BJ (cell line): ENCODE measurements around the gene E2F8. TPM values are rescaled to one million over a fixed set of nuclear protein-coding genes. Genes with fewer than 3 reads are reported as not detected.
A peak's percentile ranks its signal among the peaks of the same experiment; 100 is the strongest.
"Not testable (repeated sequence)": the region's sequence is repeated elsewhere in the genome, so short reads cannot be mapped to it uniquely, and the experiment has no call there.

Experiments used
- CTCF ChIA-PET: fragments of 350-600 bp; formaldehyde crosslinking; extraction: SDS; loops from one replicate; lab custom pipeline; 2021; ENCODE audit warnings: antibody characterized with exemption, inconsistent platforms; lab: Yijun Ruan, JAX
- POLR2A ChIA-PET: fragments of 300-600 bp; sonication (Branson Sonifier 250); formaldehyde crosslinking; extraction: SDS; loops from one replicate; lab custom pipeline; 2021; ENCODE audit warnings: antibody characterized with exemption; lab: Charles Lee
- DNase-seq: peaks from one replicate; pipeline ENCODE4 v3.0.0-alpha.2; 2011; ENCODE audit warnings: low read depth
- H3K27me3 ChIP-seq: 2 replicates; pipeline ENCODE4 v1.6.0; 2011; ENCODE audit warnings: low read length; ENCODE audit not compliant: control insufficient read depth, insufficient read depth
- H3K36me3 ChIP-seq: 2 replicates; pipeline ENCODE4 v1.5.1; 2011; ENCODE audit warnings: low read length; ENCODE audit not compliant: control insufficient read depth, insufficient read depth
- H3K4me3 ChIP-seq: 2 replicates; pipeline ENCODE4 v1.5.1; 2011; ENCODE audit warnings: low read depth, mild to moderate bottlenecking, control low read depth, low read length
- CTCF ChIP-seq: IDR thresholded peaks from 2 replicates; pipeline ENCODE4 v1.5.1; 2011; ENCODE audit warnings: low read depth, mild to moderate bottlenecking, control low read depth, inconsistent platforms, low read length, moderate library complexity; ENCODE audit not compliant: insufficient read depth
- polyA plus RNA-seq: library from polyadenylated mRNA; depleted of rRNA; stranded (reverse); fragments of >200 nt; gene quantifications from 2 replicates; pipeline ENCODE4 v1.2.3, GENCODE V29; 2011

E2F8 gene
- polyA plus RNA-seq, 1 experiment = 2.0 TPM

GRCh38 chr11:19263333-19263732 is 22.6 kb upstream of the E2F8 start:
- Histone ChIP-seq H3K27me3 (peaks cover 9% of the 10 kb centered on the region), H3K36me3 (no peaks in the 10 kb centered on the region), H3K4me3 (no peak overlapping the region)
- ChIA-PET POLR2A (no interaction called here), CTCF (no interaction called here)
- no peak for TF ChIP-seq CTCF
- DNase-seq = no peak

- ChIA-PET POLR2A (no interaction called here), CTCF (interaction anchor here (0.6 to 2.6 kb wide), 34 partner anchors 9 to 503 kb away, joined by 3 to 25 read pairs (median 4); no protein-coding TSS in a partner anchor)
- peaks cover 8% of the 10 kb centered on the region for H3K27me3 ChIP-seq
- TF ChIP-seq CTCF = peak; percentile 96
- no peak overlapping the region for H3K4me3 ChIP-seq
- DNase-seq = peak; percentile 2
- H3K36me3 ChIP-seq = no peaks in the 10 kb centered on the region
These were observed 19.0 kb upstream of the E2F8 start for GRCh38 chr11:19259487-19260345.

GRCh38 chr11:19258641-19259230 is 18.0 kb upstream of the E2F8 start:
- ChIA-PET CTCF (interaction anchor here (0.6 to 2.6 kb wide), 15 partner anchors 12 to 305 kb away, joined by 3 to 25 read pairs (median 6); no protein-coding TSS in a partner anchor), POLR2A (no interaction called here)
- Histone ChIP-seq H3K4me3 (no peak overlapping the region), H3K27me3 (peaks cover 7% of the 10 kb centered on the region), H3K36me3 (no peaks in the 10 kb centered on the region)
- no peak for TF ChIP-seq CTCF
- no peak for DNase-seq

- H3K4me3 ChIP-seq, H3K36me3 ChIP-seq, DNase-seq, H3K27me3 ChIP-seq, POLR2A ChIA-PET: not testable (repeated sequence)
- CTCF ChIA-PET = interaction anchor here (1.2 kb wide), 1 partner anchor 10 kb away, joined by 3 read pairs; no protein-coding TSS in a partner anchor
These were observed 13.7 kb upstream of the E2F8 start for GRCh38 chr11:19254441-19254840.

GRCh38 chr11:19253817-19254216 is 13.1 kb upstream of the E2F8 start:
- TF ChIP-seq CTCF = no peak
- Histone ChIP-seq H3K36me3 (no peaks in the 10 kb centered on the region), H3K27me3 (peaks cover 7% of the 10 kb centered on the region; the same call in 1 of the 2 replicates), H3K4me3 (no peak overlapping the region)
- DNase-seq = no peak
- POLR2A ChIA-PET = no interaction called here
- CTCF ChIA-PET = interaction anchor here (0.9 to 1.2 kb wide), 3 partner anchors 10 to 301 kb away, joined by 3 to 5 read pairs (median 4); no protein-coding TSS in a partner anchor
